Natural killer cell (primary cell): ENCODE data around the gene CREG1. TPM values are rescaled to one million over a fixed set of nuclear protein-coding genes. Genes with fewer than 3 reads are reported as not detected.

ENCODE experiments used
- ATAC-seq, 3 donors: fragments of 150-1000 bp in 2 of 3; fragments of 200-7000 bp in 1 of 3; cut with Tn5 transposase; 1 replicate in 1 of 3; 2 replicates in 2 of 3; pipeline ENCODE4 v1.10.0; 2021; ENCODE audit warnings: mild to moderate bottlenecking in 2 of 3, moderate library complexity in 2 of 3
- DNase-seq, 2 donors: peaks; one replicate each; pipeline versions ENCODE4 v3.0.0 to v3.0.0-alpha.2; 2013 to 2021; ENCODE audit warnings: mixed read lengths in 1 of 2
- H3K27ac ChIP-seq: one replicate; pipeline ENCODE4 v1.5.1; 2013; ENCODE audit warnings: mild to moderate bottlenecking, low read length
- H3K27me3 ChIP-seq: one replicate; pipeline ENCODE4 v1.6.1; 2013; ENCODE audit warnings: low read length; ENCODE audit not compliant: control insufficient read depth, insufficient read depth
- H3K36me3 ChIP-seq: one replicate; pipeline ENCODE4 v1.6.1; 2013; ENCODE audit warnings: low read length; ENCODE audit not compliant: control insufficient read depth, insufficient read depth
- H3K4me1 ChIP-seq: one replicate; pipeline ENCODE4 v1.6.1; 2013; ENCODE audit warnings: low read length; ENCODE audit not compliant: control insufficient read depth, insufficient read depth
- H3K4me3 ChIP-seq: one replicate; pipeline ENCODE4 v1.5.1; 2013; ENCODE audit warnings: low read length
- H3K9me3 ChIP-seq: one replicate; pipeline ENCODE4 v1.6.1; 2013; ENCODE audit warnings: low read length; ENCODE audit not compliant: control insufficient read depth, insufficient read depth
- H3K27ac Mint-ChIP-seq, 2 donors: one replicate each; pipeline ENCODE4 v1.8.0; 2022; ENCODE audit warnings: mild to moderate bottlenecking in 2 of 2, mixed read lengths in 2 of 2, moderate library complexity in 1 of 2
- H3K27me3 Mint-ChIP-seq, 2 donors: one replicate each; pipeline ENCODE4 v1.8.0; 2022; ENCODE audit warnings: low read depth in 2 of 2, mixed read lengths in 2 of 2
- H3K36me3 Mint-ChIP-seq: one replicate; pipeline ENCODE4 v1.8.0; 2022; ENCODE audit warnings: mixed read lengths
- H3K4me1 Mint-ChIP-seq, 2 donors: one replicate each; pipeline ENCODE4 v1.8.0; 2022; ENCODE audit warnings: mixed read lengths in 2 of 2
- H3K4me3 Mint-ChIP-seq: one replicate; pipeline ENCODE4 v1.8.0; 2022; ENCODE audit warnings: mild to moderate bottlenecking, moderate library complexity, mixed read lengths
- H3K9me3 Mint-ChIP-seq, 2 donors: one replicate each; pipeline ENCODE4 v1.8.0; 2022; ENCODE audit warnings: mixed read lengths in 2 of 2
- WGBS: methylation state at CpG from one replicate; pipeline ENCODE4 v1.1.7; 2013; ENCODE audit warnings: missing lambda C conversion rate; ENCODE audit not compliant: insufficient coverage; 5-methylcytosine and 5-hydroxymethylcytosine counted together
- intact Hi-C: fragments of 100-400 bp; cut with micrococcal nuclease; formaldehyde crosslinking; loops from one replicate; pipeline ENCODE4 v1.14.2; 2022
- total RNA-seq, 4 donors: library from RNA; stranded (reverse); fragments of 120-200 nt in 1 of 4; gene quantifications; one replicate each; pipeline versions ENCODE4 v1.2.3 to v1.2.4, GENCODE V29; 2013 to 2022
- TF ChIP-seq, protein P1 (sequence below): fragments of 200-600 bp; IDR thresholded peaks from one replicate; pipeline ENCODE4 v1.8.0; 2022; ENCODE audit warnings: antibody characterized with exemption

Gene CREG1
- total RNA-seq, 3 donors from 2014 or later (not counting 1 experiment from before 2014, with no cell fraction given), result 6.7 to 15.8 (median 8.9) TPM

DNA sequence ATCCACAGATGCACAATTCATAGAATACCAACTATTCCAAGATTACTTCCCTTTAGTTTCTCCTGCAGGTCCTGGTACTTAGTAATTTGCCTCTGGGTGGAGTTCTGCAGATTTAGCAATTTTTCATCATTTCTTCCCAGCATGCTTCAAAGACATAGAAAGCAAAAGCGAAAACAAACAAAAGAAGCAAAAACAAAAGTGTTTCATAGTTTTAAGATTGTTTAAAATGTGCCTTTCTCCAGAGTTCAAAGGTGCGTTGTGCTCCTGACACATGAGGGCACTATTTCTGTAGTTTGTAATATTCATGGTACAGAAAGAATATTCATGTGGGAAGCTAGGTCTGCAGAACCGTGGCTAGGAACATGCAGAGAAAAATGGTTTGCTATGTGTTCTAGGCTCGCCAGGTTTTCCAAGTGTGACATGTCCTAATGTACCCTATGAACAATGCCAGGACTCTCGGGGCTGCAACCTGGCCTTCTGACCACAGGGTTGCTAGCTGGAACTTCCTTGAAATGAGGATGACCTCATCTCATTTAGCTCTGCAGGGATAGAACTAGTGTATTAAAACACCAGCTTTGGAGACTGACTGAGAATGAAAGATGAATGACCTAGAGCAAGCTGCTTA is 46.5 kb upstream of the CREG1 start:
- Mint-ChIP-seq H3K4me1 (peaks cover 26 to 30% of the 10 kb centered on the region in 2 donors), H3K27me3 (peaks cover 0 to 5% of the 10 kb centered on the region in 2 donors), H3K36me3 (no peaks in the 10 kb centered on the region), H3K9me3 (no peaks in the 10 kb centered on the region), H3K4me3 (peak overlapping the region; percentile 38), H3K27ac (peak overlapping the region in 1 of 2 donors; percentile 50)
- ATAC-seq (peak; percentile 75 to 82 (median 81)), DNase-seq (peak in 1 of 2 donors; percentile 82)
- intact Hi-C loops, result loop anchor here (1.0 to 5.0 kb wide), 4 partner anchors 29 to 88 kb away; no protein-coding TSS in a partner anchor
- TF ChIP-seq, protein P1, sequence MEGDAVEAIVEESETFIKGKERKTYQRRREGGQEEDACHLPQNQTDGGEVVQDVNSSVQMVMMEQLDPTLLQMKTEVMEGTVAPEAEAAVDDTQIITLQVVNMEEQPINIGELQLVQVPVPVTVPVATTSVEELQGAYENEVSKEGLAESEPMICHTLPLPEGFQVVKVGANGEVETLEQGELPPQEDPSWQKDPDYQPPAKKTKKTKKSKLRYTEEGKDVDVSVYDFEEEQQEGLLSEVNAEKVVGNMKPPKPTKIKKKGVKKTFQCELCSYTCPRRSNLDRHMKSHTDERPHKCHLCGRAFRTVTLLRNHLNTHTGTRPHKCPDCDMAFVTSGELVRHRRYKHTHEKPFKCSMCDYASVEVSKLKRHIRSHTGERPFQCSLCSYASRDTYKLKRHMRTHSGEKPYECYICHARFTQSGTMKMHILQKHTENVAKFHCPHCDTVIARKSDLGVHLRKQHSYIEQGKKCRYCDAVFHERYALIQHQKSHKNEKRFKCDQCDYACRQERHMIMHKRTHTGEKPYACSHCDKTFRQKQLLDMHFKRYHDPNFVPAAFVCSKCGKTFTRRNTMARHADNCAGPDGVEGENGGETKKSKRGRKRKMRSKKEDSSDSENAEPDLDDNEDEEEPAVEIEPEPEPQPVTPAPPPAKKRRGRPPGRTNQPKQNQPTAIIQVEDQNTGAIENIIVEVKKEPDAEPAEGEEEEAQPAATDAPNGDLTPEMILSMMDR, result peak; percentile 54
- no peak overlapping the region for H3K27ac ChIP-seq
- no peak overlapping the region for H3K4me3 ChIP-seq
- 4% methylated on average over 5 of the region's 5 CpGs for WGBS
- H3K9me3 ChIP-seq, result no peaks in the 10 kb centered on the region
- H3K36me3 ChIP-seq, result no peaks in the 10 kb centered on the region
- H3K4me1 ChIP-seq, result peaks cover 34% of the 10 kb centered on the region
- H3K27me3 ChIP-seq, result no peaks in the 10 kb centered on the region

DNA sequence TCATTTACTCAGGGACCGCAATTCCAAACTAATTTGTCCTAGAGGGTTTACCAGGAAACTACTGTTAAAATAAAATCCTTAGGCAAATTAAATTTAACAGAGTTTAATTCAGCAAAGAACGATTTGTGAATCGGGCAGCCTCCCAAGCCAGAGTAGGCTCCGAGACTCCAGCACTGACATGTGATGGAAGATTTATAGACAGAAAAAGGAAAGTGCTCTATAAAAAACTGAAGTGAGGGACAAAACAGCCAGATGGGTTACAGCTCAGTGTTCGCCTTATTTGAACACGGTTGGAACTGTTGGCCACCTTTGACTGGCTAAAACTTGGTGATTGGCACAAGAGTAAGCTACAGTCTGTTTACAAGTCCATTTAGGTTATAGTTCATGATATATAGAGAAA is 41.3 kb upstream of the CREG1 start:
- 64% methylated on average over 6 of the region's 6 CpGs for WGBS
- TF ChIP-seq, protein P1, result no peak

DNA sequence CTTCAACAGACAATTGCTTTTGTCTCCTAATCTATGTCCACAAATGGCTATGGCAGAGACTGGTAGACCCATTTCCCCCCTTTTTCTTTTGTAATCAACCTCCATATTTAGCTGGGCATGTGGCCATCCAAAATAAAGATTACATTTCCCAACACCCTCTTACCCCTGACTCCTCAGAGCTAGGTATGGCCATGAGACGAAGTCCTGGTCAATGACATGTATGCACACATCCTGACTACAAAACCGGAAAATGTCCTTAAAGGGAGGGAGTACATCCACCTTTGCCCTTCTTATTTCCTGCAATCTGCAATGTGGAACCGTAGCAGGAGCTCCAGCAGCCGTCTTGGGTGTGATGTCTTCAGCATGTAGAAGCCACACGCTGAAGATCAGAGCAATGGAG is 40.3 kb upstream of the CREG1 start:
- Histone ChIP-seq H3K36me3 (no peaks in the 10 kb centered on the region), H3K27ac (no peak overlapping the region), H3K9me3 (no peaks in the 10 kb centered on the region), H3K27me3 (no peaks in the 10 kb centered on the region), H3K4me1 (no peaks in the 10 kb centered on the region), H3K4me3 (no peak overlapping the region)
- Mint-ChIP-seq H3K27me3 (peaks cover 0 to 5% of the 10 kb centered on the region in 2 donors), H3K9me3 (no peaks in the 10 kb centered on the region), H3K4me1 (no peaks in the 10 kb centered on the region), H3K36me3 (no peaks in the 10 kb centered on the region), H3K27ac (no peak overlapping the region), H3K4me3 (no peak overlapping the region)
- intact Hi-C loops, result no loop called here
- TF ChIP-seq, protein P1, result no peak
- ATAC-seq, result no peak
- no peak for DNase-seq
- 82% methylated on average over 5 of the region's 5 CpGs for WGBS

More for the DNA sequence above, 41.3 kb upstream of the CREG1 start:
- no peaks in the 10 kb centered on the region for H3K36me3 Mint-ChIP-seq
- DNase-seq, result no peak
- H3K9me3 Mint-ChIP-seq, result no peaks in the 10 kb centered on the region
- Histone ChIP-seq H3K36me3 (no peaks in the 10 kb centered on the region), H3K4me3 (no peak overlapping the region), H3K9me3 (no peaks in the 10 kb centered on the region), H3K4me1 (no peaks in the 10 kb centered on the region), H3K27me3 (no peaks in the 10 kb centered on the region), H3K27ac (no peak overlapping the region)
- intact Hi-C loops, result no loop called here
- H3K4me3 Mint-ChIP-seq, result no peak overlapping the region
- ATAC-seq, result no peak
- H3K27me3 Mint-ChIP-seq, result peaks cover 0 to 5% of the 10 kb centered on the region in 2 donors
- H3K4me1 Mint-ChIP-seq, result peaks cover 2% of the 10 kb centered on the region in 2 donors
- H3K27ac Mint-ChIP-seq, result no peak overlapping the region

DNA sequence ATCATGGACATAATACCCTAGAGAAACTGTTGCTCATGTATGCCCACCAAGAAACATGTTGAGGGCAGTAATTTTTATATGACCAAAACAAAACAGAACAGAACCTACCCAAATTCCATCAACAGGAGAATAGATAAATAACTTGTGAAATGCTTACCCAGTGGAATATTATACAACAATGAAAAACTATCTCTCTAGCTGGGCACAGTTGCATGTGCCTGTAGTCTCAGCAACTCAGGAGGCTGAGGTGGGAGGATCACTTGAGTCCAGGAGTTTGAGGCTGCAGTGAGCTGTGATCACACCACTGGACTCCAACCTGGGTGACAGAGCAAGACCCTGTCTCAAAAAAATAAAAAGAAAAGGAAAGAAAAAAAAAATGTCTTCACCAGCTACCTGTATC is 38.9 kb upstream of the CREG1 start:
- Histone ChIP-seq H3K27ac (no peak overlapping the region), H3K4me3 (no peak overlapping the region), H3K4me1 (no peaks in the 10 kb centered on the region), H3K9me3 (no peaks in the 10 kb centered on the region), H3K36me3 (no peaks in the 10 kb centered on the region), H3K27me3 (no peaks in the 10 kb centered on the region)
- H3K27me3 Mint-ChIP-seq, result peaks cover 0 to 8% of the 10 kb centered on the region in 2 donors
- H3K36me3 Mint-ChIP-seq, result no peaks in the 10 kb centered on the region
- no peak overlapping the region for H3K27ac Mint-ChIP-seq
- ATAC-seq (no peak), DNase-seq (no peak)
- peaks cover 3 to 4% of the 10 kb centered on the region in 2 donors for H3K4me1 Mint-ChIP-seq
- TF ChIP-seq, protein P1, result no peak
- no peak overlapping the region for H3K4me3 Mint-ChIP-seq
- intact Hi-C loops, result no loop called here
- H3K9me3 Mint-ChIP-seq, result no peaks in the 10 kb centered on the region
